ENCODE results near the gene EEF1AKMT3. TPM values are rescaled to one million over a fixed set of nuclear protein-coding genes. Genes with fewer than 3 reads are reported as not detected.

Gene EEF1AKMT3
- polyA plus RNA-seq, 1 experiment = 9.1 TPM

DNA sequence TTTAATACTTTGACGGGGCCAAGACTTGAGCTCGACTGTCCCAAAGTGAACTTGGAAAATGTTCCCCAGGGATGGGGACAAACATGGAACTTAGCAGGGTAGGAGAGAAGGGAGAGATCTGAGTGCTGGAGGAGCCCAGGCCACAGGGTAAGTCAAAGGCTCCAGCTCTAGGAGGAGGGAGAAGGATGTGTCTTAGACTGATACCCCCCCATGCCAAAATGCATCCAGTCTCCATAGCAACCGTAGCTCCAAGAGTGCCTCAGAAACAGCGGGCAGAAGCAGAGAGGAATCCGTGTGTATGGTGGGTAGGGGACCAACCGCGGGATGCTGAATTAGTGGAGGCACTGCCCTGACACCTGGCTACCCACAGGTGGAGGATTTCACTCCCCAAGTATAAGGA is 33.0 kb upstream of the EEF1AKMT3 start:
- ChIA-PET POLR2A (no interaction called here), CTCF (interaction anchor here (1.2 to 1.8 kb wide), 2 partner anchors 9 to 156 kb away, joined by 3 to 5 read pairs; no protein-coding TSS in a partner anchor)

DNA sequence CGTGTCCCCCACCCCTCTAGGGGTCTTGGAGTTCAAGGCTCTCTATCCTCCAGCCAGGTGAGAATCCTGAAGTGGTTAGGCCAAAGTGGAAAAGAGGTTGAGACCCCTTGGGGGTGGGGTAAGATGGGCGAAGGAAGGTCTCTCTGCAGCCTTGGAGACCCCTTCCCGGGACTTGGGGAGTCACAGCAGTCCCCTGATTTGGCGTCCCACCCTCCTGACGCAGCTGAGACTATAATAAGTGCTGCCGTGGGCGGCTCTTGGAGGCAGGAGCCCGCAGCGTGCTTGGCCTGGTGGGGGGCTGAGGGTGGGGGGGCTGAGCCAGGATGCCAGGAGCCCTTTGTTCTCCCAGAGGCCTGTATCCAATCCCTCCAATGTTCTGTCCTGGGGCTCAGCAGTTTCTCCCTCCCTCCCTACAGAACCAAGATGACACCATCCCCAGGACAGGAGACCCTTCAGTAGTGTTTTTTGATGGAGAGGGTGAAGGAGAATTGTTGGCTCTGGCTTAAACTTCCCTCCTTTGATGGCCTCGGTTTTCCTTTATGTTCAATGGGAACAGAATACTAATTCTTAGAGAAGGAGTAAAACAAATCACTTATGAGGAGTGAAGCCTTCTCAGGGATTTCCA is 32.4 kb upstream of the EEF1AKMT3 start:
- no peak for DNase-seq (ENCODE audit: low read depth)
- TF ChIP-seq, protein P1, sequence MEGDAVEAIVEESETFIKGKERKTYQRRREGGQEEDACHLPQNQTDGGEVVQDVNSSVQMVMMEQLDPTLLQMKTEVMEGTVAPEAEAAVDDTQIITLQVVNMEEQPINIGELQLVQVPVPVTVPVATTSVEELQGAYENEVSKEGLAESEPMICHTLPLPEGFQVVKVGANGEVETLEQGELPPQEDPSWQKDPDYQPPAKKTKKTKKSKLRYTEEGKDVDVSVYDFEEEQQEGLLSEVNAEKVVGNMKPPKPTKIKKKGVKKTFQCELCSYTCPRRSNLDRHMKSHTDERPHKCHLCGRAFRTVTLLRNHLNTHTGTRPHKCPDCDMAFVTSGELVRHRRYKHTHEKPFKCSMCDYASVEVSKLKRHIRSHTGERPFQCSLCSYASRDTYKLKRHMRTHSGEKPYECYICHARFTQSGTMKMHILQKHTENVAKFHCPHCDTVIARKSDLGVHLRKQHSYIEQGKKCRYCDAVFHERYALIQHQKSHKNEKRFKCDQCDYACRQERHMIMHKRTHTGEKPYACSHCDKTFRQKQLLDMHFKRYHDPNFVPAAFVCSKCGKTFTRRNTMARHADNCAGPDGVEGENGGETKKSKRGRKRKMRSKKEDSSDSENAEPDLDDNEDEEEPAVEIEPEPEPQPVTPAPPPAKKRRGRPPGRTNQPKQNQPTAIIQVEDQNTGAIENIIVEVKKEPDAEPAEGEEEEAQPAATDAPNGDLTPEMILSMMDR (IDR thresholded peaks at IDR 0.05; ENCODE audit: insufficient read depth, low read depth, low read length) = no peak
- Histone ChIP-seq H3K36me3 (ENCODE audit: control insufficient read depth, insufficient read depth, low read length) (no peaks in the 10 kb centered on the region), H3K4me3 (ENCODE audit: low read depth, low read length) (no peak overlapping the region), H3K27me3 (ENCODE audit: control insufficient read depth, insufficient read depth, low read length) (peaks cover 48% of the 10 kb centered on the region)
- ChIA-PET CTCF (interaction anchor here (0.6 to 1.8 kb wide), 3 partner anchors 9 to 147 kb away, joined by 3 to 5 read pairs (median 3); no protein-coding TSS in a partner anchor), POLR2A (no interaction called here)

More for the DNA sequence above, 33.0 kb upstream of the EEF1AKMT3 start:
- H3K36me3 ChIP-seq (ENCODE audit: control insufficient read depth, insufficient read depth, low read length) = no peaks in the 10 kb centered on the region
- DNase-seq (ENCODE audit: low read depth) = no peak
- peaks cover 51% of the 10 kb centered on the region for H3K27me3 ChIP-seq (ENCODE audit: control insufficient read depth, insufficient read depth, low read length)
- no peak overlapping the region for H3K4me3 ChIP-seq (ENCODE audit: low read depth, low read length)
- TF ChIP-seq, protein P1 (IDR thresholded peaks at IDR 0.05; ENCODE audit: insufficient read depth, low read depth, low read length) = no peak

DNA sequence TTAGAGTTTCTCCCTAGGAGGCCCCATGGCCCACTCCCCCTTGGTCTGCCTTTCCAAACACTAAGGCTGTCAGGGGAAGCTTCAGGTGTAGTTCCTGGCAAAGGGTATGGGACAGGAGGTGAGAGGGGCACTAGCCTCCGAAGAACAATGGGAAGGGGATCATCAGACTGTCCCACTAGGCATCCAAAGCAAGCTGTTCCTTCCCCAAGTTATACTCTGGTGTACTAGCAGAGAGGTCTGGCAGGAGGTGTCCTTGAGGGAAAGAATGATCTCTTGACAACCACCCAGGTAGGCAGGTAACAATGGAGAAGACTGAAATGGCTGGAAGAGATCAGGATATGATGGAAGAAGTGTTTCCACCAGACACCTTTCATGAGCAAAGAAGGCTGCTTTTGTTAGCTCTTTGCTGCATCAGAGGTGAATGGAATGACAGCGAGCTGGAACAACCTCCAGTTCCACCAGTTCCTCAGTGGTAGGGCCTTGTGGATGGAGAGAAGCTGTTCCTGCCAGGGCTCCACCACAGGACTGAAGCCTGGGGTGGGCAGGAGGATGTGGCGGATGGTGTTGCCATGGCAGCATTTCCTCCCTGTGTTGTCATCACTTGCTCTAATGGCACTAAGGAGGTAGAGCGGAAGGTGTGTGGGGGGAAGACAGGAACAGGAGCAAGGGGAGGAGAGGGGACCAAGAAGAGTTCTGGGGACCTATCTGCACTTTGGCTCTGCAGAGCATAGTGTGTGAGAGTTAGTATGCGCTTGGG is 31.6 kb upstream of the EEF1AKMT3 start:
- H3K27me3 ChIP-seq (ENCODE audit: control insufficient read depth, insufficient read depth, low read length) = peaks cover 45% of the 10 kb centered on the region
- DNase-seq (ENCODE audit: low read depth) = no peak
- ChIA-PET POLR2A (no interaction called here), CTCF (interaction anchor here (0.6 to 1.8 kb wide), 4 partner anchors 10 to 148 kb away, joined by 3 to 5 read pairs (median 4); no protein-coding TSS in a partner anchor)
- H3K4me3 ChIP-seq (ENCODE audit: low read depth, low read length) = no peak overlapping the region
- TF ChIP-seq, protein P1 (IDR thresholded peaks at IDR 0.05; ENCODE audit: insufficient read depth, low read depth, low read length) = no peak
- no peaks in the 10 kb centered on the region for H3K36me3 ChIP-seq (ENCODE audit: control insufficient read depth, insufficient read depth, low read length)

DNA sequence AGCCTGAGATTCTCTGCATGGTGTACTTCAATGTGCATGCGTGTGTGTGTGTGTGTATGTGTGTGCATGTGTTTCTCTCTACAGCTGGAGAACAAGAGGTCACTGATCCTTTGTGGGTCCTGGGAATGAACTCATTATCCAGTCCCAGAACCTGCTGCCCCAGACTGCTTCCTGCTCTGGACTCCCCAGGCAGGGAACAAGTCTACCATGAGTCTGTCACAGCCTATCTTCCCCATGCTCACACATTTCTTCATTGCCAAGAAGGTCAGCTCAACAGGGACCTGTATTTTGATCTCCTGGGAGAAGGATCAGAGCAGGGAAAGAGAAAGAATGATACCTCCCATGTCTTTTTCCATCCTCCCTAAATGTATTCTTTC is 31.0 kb upstream of the EEF1AKMT3 start:
- no peak for DNase-seq (ENCODE audit: low read depth)
- Histone ChIP-seq H3K4me3 (ENCODE audit: low read depth, low read length) (no peak overlapping the region), H3K36me3 (ENCODE audit: control insufficient read depth, insufficient read depth, low read length) (peaks cover under 1% of the 10 kb centered on the region; the same call in 1 of the 2 replicates), H3K27me3 (ENCODE audit: control insufficient read depth, insufficient read depth, low read length) (peaks cover 43% of the 10 kb centered on the region)
- ChIA-PET CTCF (interaction anchor here (1.4 kb wide), 1 partner anchor 15 kb away, joined by 4 read pairs; no protein-coding TSS in a partner anchor), POLR2A (no interaction called here)
- TF ChIP-seq, protein P1 (IDR thresholded peaks at IDR 0.05; ENCODE audit: insufficient read depth, low read depth, low read length) = no peak
